ENCODE results near the gene KRTAP5-11.
A peak's percentile ranks its signal among the peaks of the same experiment; 100 is the strongest.
"Not testable (repeated sequence)": the region's sequence is repeated elsewhere in the genome, so short reads cannot be mapped to it uniquely, and the experiment has no call there.

Gene KRTAP5-11, protein sequence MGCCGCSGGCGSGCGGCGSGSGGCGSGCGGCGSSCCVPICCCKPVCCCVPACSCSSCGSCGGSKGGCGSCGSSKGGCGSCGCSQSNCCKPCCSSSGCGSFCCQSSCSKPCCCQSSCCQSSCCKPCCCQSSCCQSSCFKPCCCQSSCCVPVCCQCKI

DNA sequence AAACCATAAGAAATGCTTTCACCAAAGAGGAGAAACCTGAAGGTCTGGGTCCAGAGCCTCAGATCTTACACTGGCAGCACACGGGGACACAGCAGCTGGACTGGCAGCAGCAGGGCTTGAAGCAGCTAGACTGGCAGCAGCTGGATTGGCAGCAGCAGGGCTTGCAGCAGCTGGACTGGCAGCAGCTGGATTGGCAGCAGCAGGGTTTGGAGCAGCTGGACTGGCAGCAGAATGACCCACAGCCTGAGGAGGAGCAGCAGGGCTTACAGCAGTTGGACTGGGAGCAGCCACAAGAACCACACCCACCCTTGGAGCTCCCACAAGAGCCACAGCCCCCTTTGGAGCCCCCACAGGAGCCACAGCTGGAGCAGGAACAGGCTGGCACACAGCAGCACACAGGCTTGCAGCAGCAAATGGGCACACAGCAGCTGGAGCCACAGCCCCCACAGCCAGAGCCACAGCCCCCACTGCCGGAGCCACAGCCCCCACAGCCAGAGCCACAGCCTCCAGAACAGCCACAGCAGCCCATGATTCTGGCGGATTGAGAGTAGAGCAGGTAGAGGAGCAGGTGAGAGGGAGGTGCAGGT is at the start of gene KRTAP5-11:
TSS of gene KRTAP5-11 (minus strand) at position 567 of the 587 bp plus-strand sequence. CDS start at position 529, 38 bp downstream.
- in situ Hi-C loops (cut with HindIII; ENCODE audit: low pct_unique_long_range_greater_than_20kb, low sequenced_read_pairs) = no loop called here
- DNase-seq (ENCODE audit: low read depth in 1 of 2, low spot score in 1 of 2) = no peak
- no peak for TF ChIP-seq JUND (IDR thresholded peaks at IDR 0.05; ENCODE audit: low read depth)

DNA sequence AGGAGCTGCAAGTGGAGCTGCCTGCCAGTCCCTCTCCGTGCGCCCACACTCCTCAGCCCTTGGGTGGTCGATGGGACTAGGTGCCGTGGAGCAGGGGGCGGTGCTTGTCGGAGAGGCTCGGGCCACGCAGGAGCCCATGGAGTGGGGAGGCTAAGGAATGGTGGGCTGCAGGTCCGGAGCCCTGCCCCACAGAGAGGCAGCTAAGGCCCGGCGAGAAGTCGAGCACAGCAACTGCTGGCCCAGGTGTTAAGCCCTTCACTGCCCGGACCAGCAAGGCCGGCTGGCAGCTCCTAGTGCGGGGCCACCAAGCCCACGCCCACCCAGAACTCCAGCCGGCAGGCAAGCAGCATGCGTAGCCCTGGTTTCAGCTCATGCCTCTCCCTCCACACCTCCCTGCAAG is 48.9 kb upstream of the KRTAP5-11 start:
- DNase-seq (ENCODE audit: low read depth in 1 of 2, low spot score in 1 of 2); in situ Hi-C loops (cut with HindIII; ENCODE audit: low pct_unique_long_range_greater_than_20kb, low sequenced_read_pairs): not testable (repeated sequence)

DNA sequence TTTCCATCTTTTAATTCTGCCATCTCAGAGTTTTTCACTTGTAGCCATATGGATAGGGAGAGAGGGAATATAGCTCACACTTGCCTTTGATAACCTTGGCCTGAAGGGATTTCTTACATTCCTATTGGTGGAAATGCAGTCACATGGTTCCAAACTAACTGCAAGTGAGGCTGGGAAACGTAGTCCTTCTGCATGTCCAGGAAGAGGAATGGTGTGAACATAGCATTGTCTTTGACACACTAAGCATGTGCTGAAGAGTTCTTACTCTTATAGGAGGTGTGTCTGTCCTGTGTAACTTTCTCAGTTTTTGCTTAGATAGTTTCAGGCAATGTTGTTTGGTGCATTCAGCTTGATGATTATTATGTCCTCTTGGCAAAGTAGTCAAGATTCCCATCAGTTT is 47.4 kb upstream of the KRTAP5-11 start:
- DNase-seq (ENCODE audit: low read depth in 1 of 2, low spot score in 1 of 2) = peak in 1 of 2 experiments; percentile 29
- in situ Hi-C loops (cut with HindIII; ENCODE audit: low pct_unique_long_range_greater_than_20kb, low sequenced_read_pairs) = not testable (repeated sequence)

DNA sequence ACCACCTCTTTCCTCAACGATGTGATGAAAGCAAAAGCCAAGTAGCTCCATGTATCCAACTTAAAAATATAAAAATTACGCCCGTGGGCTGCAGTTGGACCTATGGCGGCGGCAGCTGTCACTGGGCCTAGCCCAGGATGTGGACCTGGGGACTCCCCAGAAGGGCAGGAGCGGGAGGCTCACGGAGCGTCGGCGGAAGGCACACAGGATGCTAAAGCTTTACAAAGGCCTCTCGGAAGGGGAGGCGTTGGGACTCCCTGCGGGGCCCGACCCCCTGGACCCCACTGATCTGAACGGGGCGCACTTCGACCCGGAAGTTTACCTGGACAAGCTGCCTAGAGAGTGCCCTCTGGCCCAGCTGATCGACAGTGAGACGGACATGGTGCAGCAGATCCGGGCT is 46.3 kb upstream of the KRTAP5-11 start:
- DNase-seq (ENCODE audit: low read depth in 1 of 2, low spot score in 1 of 2); in situ Hi-C loops (cut with HindIII; ENCODE audit: low pct_unique_long_range_greater_than_20kb, low sequenced_read_pairs): not testable (repeated sequence)

DNA sequence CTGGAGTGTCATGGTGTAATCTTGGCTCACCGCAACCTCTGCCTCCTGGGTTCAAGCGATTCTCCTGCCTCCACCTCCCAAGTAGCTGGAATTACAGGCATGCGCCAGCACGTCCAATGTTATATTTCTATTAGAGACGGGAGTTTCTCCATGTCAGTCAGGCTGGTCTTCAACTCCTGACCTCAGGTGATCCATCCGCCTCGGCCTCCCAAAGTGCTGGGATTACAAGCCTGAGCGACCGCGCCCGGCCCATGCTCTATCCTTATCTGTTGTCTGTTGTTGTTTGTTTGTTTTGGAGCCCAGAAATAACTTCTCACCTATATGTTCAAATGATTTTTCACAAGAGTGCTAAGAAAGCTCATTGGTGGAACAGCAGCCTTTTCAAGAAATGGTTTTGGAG is 40.6 kb upstream of the KRTAP5-11 start:
- DNase-seq (ENCODE audit: low read depth in 1 of 2, low spot score in 1 of 2); in situ Hi-C loops (cut with HindIII; ENCODE audit: low pct_unique_long_range_greater_than_20kb, low sequenced_read_pairs): not testable (repeated sequence)

DNA sequence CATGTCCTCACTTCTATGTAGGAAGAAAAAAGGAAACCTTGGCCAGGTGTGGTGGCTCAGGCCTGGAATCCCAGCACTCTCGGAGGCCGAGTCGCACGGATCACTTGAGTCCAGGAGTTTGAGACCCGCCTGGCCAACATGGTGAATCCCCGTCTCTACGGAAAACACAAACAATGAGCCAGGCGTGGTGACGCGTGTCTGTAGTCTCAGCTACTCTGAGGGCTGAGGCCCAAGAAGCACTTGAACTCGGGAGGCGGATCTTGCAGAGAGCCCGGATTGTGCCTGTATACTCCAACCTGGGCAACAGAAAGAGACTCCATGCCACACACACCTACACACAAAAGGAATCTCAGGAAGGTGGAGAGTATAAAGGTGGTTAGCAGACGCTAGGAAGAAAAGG is 39.9 kb upstream of the KRTAP5-11 start:
- in situ Hi-C loops (cut with HindIII; ENCODE audit: low pct_unique_long_range_greater_than_20kb, low sequenced_read_pairs); DNase-seq (ENCODE audit: low read depth in 1 of 2, low spot score in 1 of 2): not testable (repeated sequence)

DNA sequence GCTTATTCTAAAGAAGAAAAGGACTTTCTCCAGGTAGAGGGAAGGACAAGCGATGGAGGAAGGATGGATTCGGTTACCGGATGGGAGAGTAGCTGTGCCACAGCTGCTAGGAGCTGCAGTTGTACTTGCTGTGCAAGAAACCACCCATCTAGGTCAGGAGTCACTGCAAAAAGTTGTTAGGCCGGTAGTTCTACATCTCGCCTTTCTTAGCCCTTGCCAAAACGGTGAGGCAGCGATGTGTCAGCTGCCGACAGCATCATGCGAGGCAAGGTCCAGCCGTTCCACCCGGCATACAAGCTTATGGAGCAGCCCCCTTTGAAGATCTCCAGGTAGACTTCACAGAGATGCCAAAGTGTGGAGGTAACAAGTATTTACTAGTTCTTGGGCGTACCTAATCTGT is 32.3 kb upstream of the KRTAP5-11 start:
- in situ Hi-C loops (cut with HindIII; ENCODE audit: low pct_unique_long_range_greater_than_20kb, low sequenced_read_pairs) = not testable (repeated sequence)
- peak in 1 of 2 experiments; percentile 95 for DNase-seq (ENCODE audit: low read depth in 1 of 2, low spot score in 1 of 2)

DNA sequence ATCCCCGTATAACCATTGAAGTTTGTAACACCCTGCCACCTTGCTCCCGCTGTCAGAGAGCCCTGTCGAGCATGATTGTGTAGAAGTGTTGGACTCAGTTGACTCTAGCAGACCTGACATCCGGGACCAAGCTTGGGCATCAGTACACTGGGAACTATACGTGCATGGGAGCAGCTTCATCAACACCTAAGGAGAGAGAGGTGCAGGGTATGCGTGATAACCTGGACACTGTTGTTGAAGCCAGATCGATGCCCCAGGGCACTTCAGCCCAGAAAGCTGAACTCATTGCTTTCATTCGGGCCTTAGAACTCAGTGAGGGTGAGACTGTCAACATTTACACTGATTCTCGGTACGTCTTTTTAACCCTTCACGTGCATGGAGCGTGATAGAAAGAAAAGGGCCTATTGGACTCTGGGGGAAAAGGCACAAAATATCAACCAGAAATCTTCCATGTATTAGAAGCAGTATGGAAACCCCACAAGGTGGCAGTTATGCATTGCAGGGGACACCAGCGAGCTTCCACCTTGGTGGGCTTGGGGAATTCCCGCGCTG is 31.8 kb upstream of the KRTAP5-11 start:
- in situ Hi-C loops (cut with HindIII; ENCODE audit: low pct_unique_long_range_greater_than_20kb, low sequenced_read_pairs); DNase-seq (ENCODE audit: low read depth in 1 of 2, low spot score in 1 of 2): not testable (repeated sequence)

DNA sequence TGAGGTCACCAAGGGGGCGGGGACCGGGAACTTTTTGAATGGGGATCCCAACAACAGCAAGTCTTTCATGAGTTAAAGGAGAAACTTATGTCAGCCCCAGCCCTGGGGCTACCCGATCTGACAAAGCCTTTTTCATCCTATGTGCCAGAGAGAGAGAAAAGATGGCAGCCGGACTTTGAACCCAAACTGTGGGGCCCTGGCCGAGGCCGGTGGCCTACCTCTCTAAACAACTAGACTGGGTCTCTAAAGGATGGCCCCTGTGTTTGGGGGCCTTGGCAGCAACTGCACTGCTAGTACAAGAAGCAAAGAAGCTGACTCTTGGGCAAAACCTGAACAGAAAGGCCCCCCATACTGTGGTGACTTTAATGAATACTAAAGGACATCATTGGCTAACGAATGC is 31.3 kb upstream of the KRTAP5-11 start:
- in situ Hi-C loops (cut with HindIII; ENCODE audit: low pct_unique_long_range_greater_than_20kb, low sequenced_read_pairs); DNase-seq (ENCODE audit: low read depth in 1 of 2, low spot score in 1 of 2): not testable (repeated sequence)

DNA sequence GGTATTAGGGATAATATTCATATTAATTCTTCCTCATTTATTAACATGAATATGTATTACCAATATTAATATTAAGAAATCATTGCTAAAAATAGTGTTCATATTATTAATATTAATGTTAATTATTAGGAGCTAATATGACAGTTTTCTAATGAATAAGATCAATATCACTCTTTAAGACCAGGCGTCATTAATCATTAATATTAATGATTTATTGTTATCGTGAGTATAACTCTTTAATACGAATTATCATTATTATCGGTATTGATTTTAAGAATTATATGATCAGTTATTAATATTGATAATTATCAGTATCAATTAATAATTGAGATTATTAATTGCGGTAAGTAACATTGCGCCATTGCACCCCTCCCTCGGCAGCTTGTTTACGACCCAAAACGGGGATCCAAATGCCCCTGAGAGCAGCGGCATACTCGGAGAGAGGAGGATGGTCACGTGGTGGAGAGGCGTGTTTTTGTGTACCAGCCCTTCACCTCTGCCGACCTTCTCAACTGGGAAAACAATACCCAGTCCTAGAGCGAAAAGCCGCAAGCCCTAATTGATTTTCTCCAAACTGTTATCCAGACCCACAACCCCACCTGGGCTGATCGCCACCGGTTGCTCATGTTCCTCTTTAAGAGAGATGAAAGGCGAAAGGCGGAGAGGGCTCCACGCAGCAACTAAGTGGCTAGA is 28.7 kb upstream of the KRTAP5-11 start:
- DNase-seq (ENCODE audit: low read depth in 1 of 2, low spot score in 1 of 2); in situ Hi-C loops (cut with HindIII; ENCODE audit: low pct_unique_long_range_greater_than_20kb, low sequenced_read_pairs): not testable (repeated sequence)

DNA sequence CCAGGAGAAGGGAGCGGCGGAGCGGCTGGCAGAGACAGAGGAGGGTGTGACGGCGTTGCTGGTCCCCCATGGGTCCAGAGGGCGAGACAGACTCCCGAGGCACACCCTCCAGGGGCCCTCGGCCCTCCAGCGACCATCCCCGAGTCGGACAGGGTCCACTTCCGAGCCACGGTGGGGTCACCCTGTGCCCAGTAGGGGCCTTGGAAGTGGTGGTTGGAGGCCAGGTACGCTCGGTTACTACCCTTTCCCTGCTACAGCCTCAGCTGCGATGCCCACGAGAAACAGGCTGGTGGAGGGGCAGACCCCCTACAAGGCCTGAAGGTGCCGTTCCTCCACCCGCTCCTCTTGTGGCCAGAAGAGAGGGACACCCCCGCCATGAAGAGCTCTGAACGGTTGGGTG is 25.6 kb upstream of the KRTAP5-11 start:
- in situ Hi-C loops (cut with HindIII; ENCODE audit: low pct_unique_long_range_greater_than_20kb, low sequenced_read_pairs); DNase-seq (ENCODE audit: low read depth in 1 of 2, low spot score in 1 of 2): not testable (repeated sequence)

DNA sequence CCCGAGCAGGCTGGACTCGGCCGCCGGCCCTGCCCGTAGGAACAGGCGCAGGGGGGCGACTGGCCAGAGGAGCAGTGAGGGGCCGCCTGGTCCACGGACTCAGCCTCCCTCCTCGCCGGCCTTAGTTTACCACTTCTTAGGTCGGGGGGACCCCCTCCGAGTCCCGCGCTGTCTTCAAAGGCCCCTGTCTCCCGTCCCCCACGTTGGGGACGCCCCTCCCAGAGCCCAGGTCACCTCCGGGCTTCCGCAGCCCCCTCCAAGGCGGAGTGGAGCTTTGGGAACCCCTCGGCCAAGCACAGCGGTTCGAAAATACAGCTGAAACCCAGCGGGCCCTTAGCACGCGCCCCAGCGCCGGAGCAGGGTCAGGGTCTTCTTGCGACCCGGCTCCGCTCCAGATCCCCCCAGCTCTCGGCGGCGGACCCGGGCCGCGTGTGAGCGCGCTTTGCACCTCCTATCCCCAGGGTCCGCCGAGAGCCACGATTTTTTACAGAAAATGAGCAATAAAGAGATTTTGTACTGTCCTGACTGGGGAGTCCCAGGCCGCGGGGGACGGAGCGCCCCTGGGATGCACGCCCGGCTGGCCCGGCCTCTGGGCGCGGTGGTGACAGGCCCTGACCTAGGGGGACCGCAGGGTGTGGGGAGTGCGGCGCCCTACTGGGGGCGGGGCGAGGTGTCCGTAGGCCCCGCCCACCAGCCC is 25.0 kb upstream of the KRTAP5-11 start:
- in situ Hi-C loops (cut with HindIII; ENCODE audit: low pct_unique_long_range_greater_than_20kb, low sequenced_read_pairs); DNase-seq (ENCODE audit: low read depth in 1 of 2, low spot score in 1 of 2): not testable (repeated sequence)

DNA sequence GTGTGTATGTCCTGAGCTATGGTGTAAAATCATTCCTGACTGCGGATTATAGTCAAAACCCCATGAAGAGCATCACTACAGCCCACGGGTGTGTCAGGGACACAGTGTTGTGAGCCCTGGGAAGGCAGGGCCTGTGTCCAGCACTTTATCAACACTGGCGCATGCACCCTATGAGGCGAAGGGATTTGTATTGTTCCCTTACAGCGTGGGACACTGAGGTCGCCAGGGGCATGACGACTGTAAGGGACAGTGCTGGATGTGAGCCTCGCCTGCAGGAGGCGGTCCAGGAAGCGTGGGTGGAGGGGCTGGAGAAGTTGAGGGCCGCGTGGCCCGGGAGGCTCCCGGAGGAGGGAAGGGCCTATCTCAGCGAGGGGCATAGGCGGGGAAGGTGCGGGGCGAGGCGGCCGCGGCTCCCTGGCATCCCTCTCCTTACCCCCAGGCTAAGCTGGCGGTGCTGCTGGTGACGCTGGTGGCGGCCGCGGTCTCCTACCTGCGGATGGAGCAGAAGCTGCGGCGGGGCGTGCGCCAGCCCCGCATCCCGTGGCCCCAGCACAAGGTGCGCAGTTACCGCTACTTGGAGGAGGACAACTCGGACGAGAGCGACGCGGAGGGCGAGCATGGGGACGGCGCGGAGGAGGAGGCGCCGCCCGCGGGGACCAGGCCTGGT is 24.3 kb upstream of the KRTAP5-11 start:
- in situ Hi-C loops (cut with HindIII; ENCODE audit: low pct_unique_long_range_greater_than_20kb, low sequenced_read_pairs); DNase-seq (ENCODE audit: low read depth in 1 of 2, low spot score in 1 of 2): not testable (repeated sequence)

DNA sequence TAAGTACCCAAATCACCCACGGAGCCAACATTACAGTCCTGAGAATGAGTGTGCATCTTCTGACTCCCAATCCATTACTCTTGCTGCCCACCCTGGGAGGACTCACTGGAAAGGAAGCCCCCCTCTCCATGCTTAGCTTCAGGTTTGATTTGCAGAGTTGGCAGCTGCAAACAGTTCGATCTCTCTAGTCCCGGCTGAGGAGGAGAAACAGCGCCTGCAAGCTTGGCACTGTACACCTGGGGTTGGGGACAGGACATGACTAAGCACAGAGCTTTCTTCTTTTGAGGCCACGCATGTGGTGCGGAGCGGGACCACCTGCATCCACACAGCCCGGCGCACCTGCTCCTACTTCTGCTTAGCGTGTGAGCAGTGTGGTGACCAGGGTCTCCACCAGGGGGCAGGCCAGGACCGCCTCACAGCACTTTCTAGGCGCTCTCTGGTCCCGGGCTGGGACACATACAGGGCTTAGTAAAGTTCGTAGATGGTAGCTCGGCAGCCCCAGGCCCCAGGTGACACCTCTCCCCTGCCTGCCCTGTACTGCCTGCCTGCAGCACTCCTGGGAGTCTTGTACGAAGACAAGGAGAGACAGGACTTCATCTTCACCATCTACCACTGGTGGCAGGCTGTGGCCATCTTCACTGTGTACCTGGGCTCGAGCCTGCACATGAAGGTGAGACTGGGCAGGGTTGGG is 22.3 kb upstream of the KRTAP5-11 start:
- in situ Hi-C loops (cut with HindIII; ENCODE audit: low pct_unique_long_range_greater_than_20kb, low sequenced_read_pairs) = not testable (repeated sequence)

DNA sequence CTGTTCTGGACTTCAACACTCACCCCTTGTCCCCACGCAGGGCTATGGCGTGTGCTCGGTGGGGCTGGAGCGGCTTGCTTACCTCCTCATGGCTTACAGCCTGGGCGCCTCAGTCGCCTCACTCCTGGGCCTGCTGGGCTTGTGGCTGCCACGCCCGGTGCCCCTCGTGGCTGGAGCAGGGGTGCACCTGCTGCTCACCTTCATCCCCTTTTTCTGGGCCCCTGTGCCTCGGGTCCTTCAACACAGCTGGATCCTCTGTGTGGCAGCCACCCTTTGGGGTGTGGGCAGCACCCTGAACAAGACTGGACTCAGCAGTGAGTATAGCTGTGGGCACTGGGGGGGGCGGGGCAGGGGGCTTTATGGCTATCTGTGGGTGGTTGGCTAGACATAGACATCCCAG is 20.5 kb upstream of the KRTAP5-11 start:
- in situ Hi-C loops (cut with HindIII; ENCODE audit: low pct_unique_long_range_greater_than_20kb, low sequenced_read_pairs); DNase-seq (ENCODE audit: low read depth in 1 of 2, low spot score in 1 of 2): not testable (repeated sequence)

More for the DNA sequence above, 22.3 kb upstream of the KRTAP5-11 start:
- peak in 1 of 2 experiments; percentile 39 for DNase-seq (ENCODE audit: low read depth in 1 of 2, low spot score in 1 of 2)

DNA sequence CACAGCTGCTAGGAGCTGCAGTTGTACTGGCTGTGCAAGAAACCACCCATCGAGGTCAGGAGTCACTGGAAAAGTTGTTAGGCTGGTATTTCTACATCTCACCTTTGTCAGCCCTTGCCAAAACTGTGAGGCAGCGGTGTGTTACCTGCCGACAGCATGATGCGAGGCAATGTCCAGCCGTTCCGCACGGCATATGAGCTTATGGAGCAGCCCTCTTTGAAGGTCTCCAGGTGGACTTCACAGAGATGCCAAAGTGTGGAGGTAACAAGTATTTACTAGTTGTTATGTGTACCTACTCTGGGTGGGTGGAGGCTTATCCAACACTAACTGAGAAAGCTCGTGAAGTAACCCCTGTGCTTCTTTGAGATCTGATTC is 6.9 kb upstream of the KRTAP5-11 start:
- in situ Hi-C loops (cut with HindIII; ENCODE audit: low pct_unique_long_range_greater_than_20kb, low sequenced_read_pairs); DNase-seq (ENCODE audit: low read depth in 1 of 2, low spot score in 1 of 2): not testable (repeated sequence)

Data from T47D (cell line).